Measurements from ENCODE around the gene PDZD2. TPM values are rescaled to one million over a fixed set of nuclear protein-coding genes. Genes with fewer than 3 reads are reported as not detected.
"Not testable (repeated sequence)": the region's sequence is repeated elsewhere in the genome, so short reads cannot be mapped to it uniquely, and the experiment has no call there.

The PDZD2 gene
- total and polyA plus RNA-seq, 7 donors: 1.2 to 11.7 (median 7.1) TPM

DNA sequence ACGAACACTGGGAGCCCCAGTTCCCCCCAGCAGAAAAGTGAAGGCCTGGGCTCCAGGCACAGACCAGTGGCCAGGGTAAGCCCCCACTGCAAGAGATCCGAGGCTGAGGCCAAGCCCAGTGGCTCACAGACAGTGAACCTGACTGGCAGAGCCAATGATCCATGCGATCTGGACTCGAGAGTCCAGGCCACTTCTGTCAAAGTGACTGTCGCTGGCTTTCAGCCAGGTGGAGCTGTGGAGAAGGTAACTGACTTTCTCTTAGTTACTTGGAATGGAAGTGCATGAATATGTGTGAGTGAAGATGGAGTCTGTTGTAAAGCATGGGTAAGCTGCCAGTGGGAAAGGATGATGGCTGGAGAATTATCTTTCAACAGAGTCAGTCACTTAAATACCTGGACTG is 435.5 kb downstream of the PDZD2 start:
- Histone ChIP-seq H3K4me3 (no peak overlapping the region), H3K4me1 (peaks cover 0 to 14% (median 0%) of the 10 kb centered on the region in 4 donors), H3K27ac (no peak overlapping the region), H3K9me3 (no peaks in the 10 kb centered on the region), H3K36me3 (no peaks in the 10 kb centered on the region), H3K27me3 (no peaks in the 10 kb centered on the region)
- intact Hi-C loops (cut with DNase I): loop anchor here (10.0 kb wide), 2 partner anchors 150 to 220 kb away; no protein-coding TSS in a partner anchor
- TF ChIP-seq EP300 (IDR thresholded peaks at IDR 0.05): no peak
- TF ChIP-seq, protein P1, sequence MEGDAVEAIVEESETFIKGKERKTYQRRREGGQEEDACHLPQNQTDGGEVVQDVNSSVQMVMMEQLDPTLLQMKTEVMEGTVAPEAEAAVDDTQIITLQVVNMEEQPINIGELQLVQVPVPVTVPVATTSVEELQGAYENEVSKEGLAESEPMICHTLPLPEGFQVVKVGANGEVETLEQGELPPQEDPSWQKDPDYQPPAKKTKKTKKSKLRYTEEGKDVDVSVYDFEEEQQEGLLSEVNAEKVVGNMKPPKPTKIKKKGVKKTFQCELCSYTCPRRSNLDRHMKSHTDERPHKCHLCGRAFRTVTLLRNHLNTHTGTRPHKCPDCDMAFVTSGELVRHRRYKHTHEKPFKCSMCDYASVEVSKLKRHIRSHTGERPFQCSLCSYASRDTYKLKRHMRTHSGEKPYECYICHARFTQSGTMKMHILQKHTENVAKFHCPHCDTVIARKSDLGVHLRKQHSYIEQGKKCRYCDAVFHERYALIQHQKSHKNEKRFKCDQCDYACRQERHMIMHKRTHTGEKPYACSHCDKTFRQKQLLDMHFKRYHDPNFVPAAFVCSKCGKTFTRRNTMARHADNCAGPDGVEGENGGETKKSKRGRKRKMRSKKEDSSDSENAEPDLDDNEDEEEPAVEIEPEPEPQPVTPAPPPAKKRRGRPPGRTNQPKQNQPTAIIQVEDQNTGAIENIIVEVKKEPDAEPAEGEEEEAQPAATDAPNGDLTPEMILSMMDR (IDR thresholded peaks at IDR 0.05): no peak
- peak in 1 of 4 donors; percentile 43 for TF ChIP-seq POLR2AphosphoS5 (IDR thresholded peaks at IDR 0.05)
- DNase-seq: no peak
- 69 to 83% methylated on average over 5 of the region's 5 CpGs for WGBS, 2 donors

DNA sequence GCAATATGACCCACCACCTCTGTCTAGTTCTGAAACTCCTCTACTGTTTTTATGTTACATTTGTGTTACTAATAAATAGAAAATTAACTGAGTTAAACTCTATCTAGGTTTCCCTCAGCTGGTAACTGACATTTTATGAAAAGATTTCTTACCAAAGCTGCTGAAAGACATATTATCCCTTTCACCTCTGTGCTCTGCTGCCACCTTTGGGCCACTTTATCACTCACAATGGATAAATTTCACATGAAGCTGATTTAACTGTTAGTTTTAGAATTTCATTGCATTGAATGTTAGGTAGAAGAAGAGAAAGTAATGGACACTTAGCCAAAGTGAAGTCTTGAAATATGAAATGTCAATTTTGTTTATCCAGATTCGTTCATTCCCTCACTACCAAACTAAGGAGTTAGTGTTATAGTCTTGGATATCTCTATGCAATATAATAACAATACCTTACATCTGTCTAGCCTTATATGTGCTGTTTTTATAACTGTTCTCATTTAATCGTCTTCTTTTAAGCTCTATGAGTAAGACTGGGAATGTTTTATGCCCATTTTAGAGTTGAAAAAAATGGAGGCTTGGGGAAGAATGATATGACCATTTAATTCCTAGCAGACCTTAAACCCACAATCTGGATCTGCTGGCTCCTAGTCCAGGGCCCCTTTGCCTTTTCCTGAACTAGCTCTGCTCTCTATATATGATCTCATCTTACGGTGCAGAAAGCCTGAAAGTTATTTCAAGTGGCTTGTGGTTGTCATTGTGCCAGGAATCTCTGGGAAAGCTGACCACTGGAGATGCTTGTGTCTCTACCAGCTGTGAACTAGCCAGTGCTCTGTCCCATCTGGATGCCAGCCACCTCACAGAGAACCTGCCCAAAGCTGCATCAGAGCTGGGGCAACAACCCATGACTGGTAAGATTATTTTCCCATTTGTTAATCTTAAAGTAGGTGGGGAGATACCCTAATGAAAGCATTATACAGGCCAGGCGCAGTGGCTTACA is 438.1 kb downstream of the PDZD2 start:
- Histone ChIP-seq H3K4me1 (peaks cover 0 to 10% (median 0%) of the 10 kb centered on the region in 4 donors), H3K36me3 (no peaks in the 10 kb centered on the region), H3K9me3 (no peaks in the 10 kb centered on the region), H3K27ac (no peak overlapping the region), H3K4me3 (no peak overlapping the region), H3K27me3 (no peaks in the 10 kb centered on the region)
- no peak for DNase-seq
- intact Hi-C loops (cut with DNase I): loop anchor here (2.0 to 10.0 kb wide), 4 partner anchors 152 to 495 kb away; no protein-coding TSS in a partner anchor
- TF ChIP-seq POLR2A (IDR thresholded peaks at IDR 0.05): no peak
- TF ChIP-seq, protein P1 (IDR thresholded peaks at IDR 0.05): peak; percentile 60 to 77 (median 62)
- 41 to 51% methylated on average over 4 of the region's 4 CpGs for WGBS, 2 donors

DNA sequence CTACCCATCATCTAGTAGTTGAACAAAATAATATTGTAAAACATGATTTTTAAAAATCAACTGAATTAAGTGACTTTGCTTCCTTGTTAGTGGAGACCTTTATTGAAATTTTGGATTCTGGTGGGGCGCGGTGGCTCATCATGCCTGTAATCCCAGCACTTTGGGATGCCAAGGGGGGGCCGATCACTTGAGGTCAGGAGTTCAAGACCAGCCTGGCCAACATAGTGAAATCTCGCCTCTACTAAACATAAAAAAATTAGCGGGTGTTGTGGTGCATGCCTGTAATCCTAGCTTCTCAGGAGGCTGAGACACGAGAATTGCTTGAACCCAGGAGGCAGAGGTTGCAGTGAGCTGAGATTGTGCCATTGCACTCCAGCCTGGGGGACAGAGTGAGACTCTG is 439.9 kb downstream of the PDZD2 start:
- 89 to 94% methylated on average over 6 of the region's 6 CpGs for WGBS, 2 donors
- H3K27me3 ChIP-seq, H3K4me3 ChIP-seq, H3K9me3 ChIP-seq, H3K36me3 ChIP-seq, DNase-seq, H3K27ac ChIP-seq: not testable (repeated sequence)
- H3K4me1 ChIP-seq: peaks cover 0 to 10% (median 0%) of the 10 kb centered on the region in 4 donors
- intact Hi-C loops (cut with DNase I): loop anchor here (5.0 to 10.0 kb wide), 3 partner anchors 154 to 497 kb away; no protein-coding TSS in a partner anchor

DNA sequence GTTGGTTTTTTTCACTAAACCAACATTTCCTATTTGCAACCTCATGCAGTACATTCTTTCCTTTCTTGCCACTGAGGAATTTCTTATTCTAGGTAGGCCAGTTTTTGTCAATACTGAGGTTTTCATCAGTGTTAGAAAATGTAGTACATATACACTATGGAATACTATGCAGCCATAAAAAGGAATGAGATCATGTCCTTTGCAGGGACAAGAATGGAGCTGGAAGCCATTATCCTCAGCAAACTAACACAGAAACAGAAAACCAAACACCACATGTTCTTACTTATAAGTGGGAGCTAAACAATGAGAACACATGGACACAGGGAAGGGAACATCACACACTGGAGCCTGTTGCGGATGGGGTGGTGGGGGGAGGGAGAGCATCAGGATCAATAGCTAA is 441.6 kb downstream of the PDZD2 start:
- peaks cover 0 to 10% (median 0%) of the 10 kb centered on the region in 4 donors for H3K4me1 ChIP-seq
- H3K4me3 ChIP-seq; H3K27ac ChIP-seq; H3K36me3 ChIP-seq; intact Hi-C loops (cut with DNase I); H3K27me3 ChIP-seq; H3K9me3 ChIP-seq; DNase-seq: not testable (repeated sequence)
- whole genome bisulfite sequencing, 2 donors: 98 to 100% methylated on average over 1 of the region's 1 CpG

DNA sequence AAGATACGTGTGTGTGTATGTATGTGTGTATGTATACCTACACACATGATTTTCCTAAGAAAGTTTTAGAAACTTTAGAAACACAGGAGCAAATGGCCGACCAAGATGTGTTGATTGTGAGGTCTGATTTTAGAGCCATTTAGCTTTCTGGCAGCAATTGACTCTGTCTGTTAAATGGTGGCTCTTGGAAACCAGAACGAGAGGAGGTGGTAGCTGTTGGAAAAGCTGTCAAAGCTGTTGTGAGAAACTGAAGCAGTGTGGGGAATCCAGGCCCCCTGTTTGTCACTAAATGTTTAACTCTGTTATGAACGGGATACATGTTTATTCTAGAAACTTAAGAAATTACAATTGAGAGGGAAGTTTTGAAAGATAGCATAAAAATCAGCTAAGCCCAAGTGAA is 443.8 kb downstream of the PDZD2 start:
- Histone ChIP-seq H3K27me3 (no peaks in the 10 kb centered on the region), H3K27ac (no peak overlapping the region), H3K9me3 (no peaks in the 10 kb centered on the region), H3K36me3 (peaks cover 0 to 4% (median 0%) of the 10 kb centered on the region in 4 donors), H3K4me1 (no peaks in the 10 kb centered on the region), H3K4me3 (no peak overlapping the region)
- 74 to 80% methylated on average over 4 of the region's 4 CpGs for WGBS, 2 donors
- no peak for DNase-seq
- TF ChIP-seq POLR2AphosphoS5 (IDR thresholded peaks at IDR 0.05) (no peak), POLR2A (IDR thresholded peaks at IDR 0.05) (no peak), EP300 (IDR thresholded peaks at IDR 0.05) (no peak)
- TF ChIP-seq, protein P1 (IDR thresholded peaks at IDR 0.05): no peak
- intact Hi-C loops (cut with DNase I): no loop called here

Data from sigmoid colon (tissue), 7 donors.